Stimulated activated CD4-positive, alpha-beta T cell treated with anti-CD3 and anti-CD28 coated beads, Interleukin-15, amount 100 ng/mL, for 24 hours (primary cell): Measurements from ENCODE around the gene CACNA2D3.
"Not testable (repeated sequence)": the region's sequence is repeated elsewhere in the genome, so short reads cannot be mapped to it uniquely, and the experiment has no call there.

ENCODE experiments used
- DNase-seq: peaks from one replicate; pipeline ENCODE4 v3.0.0-alpha.2; 2020

The CACNA2D3 gene

DNA sequence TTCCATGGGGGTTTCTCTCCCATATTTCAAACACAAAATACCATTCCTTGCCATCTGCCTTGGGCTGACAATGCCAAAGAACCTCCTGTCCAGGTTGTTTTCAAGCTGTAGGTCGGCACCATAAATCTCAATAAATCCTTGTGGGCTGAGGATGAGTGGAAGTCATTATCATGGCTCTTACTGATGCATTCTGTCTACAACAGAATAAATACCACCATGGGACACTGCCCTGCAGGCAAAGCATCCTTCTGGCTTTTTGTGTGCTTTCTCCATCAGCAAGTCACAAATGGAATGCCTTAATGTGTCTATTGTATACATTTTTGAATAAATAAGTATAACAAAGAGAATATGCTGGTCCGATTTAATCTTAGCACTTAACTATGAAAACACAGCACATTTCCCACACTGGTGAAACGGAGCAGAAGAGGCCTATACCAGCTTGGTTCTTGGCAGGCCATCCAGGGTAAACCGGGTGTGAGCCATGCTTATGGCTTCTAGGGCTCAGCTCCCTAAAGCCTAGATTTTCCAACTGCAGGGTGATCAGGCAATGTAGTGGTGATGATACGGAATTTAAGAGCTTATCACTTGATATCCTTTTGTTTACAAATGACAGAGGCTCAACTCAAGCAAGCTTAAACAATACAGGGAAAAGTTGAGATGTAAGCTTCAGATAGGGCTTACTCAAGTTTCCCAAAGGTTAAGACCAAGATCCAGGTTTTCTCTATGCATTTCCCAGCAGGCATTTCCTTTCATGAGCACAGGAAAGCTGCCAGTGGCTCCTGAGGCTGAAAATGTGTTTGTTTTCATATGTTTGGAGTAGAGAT is 938.8 kb downstream of the CACNA2D3 start:
- DNase-seq: no peak

DNA sequence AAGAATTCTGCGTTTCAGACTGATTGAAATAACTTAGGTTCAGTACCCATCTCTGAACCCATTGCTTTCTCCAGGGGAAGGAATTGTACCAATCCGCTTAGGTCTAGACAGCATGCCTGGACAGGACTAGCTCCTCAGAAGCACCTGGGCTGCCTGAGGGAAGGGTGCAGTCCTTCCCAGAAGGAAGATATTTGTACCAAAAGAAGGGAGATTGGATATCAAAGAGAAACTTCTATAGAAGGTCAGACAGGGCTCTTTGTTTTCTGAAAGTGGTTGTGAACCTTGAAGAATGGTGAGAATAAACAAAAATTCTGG is 939.3 kb downstream of the CACNA2D3 start:
- no peak for DNase-seq

DNA sequence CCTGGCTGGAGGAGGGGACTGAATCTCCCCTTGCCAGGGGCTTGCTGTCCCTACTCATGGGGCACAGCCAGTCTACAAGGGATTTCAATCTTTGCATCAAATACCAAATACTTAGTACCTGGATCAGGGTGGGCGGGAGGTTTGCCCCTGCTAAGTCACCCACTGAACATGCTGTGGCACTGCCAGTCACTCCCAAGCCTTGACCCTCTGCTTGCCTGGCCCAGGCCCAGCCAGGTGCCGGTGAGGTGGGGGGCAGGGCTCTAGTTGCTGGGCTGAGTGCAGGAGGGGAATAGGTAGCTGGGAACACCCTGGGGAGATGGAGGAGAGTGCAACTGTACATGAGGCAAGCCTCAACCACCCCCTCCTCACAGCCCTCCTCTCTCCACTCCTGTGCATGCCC is 941.8 kb downstream of the CACNA2D3 start:
- no peak for DNase-seq

DNA sequence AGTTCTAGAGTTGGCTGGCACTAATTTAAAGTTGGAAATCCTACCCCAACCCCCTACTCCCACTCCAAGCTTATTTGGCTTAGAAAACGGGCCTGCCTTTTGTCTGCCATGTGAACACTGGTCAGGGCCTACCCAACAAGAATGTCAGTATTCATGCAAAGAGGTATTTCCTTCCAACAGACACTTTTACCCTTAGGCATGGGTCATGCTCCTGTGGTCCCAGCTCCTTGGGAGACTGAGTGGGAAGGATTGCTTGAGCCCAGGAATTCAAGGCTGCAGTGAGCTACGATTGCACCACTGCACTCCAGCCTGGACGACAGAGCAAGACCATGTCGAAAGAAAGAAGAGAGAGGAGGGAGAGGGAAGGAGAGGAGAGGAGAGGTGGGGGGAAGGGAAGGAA is 943.0 kb downstream of the CACNA2D3 start:
- no peak for DNase-seq

DNA sequence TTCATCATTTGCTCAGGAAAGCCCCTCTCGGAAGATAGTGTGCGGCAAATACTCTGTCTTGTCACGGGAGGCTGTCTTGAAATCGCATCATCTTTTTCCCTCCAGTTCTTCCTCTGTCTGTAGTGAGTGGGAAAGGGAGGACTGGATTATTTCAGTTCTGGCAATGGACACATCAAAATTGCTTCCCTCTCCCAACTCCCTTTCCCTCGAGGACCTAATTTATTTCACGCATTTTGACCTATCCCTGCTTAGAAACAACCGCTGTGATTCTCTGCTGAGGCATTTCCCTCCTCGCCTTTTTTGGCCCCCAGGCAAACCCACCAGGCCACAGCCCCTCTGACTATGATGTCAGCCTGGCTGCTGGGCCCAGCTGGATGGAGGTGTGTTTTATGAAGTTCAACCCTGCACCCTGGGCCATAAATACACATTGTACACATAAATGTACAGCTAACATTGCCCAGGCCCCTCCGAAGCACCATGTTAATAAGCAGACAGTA is 944.2 kb downstream of the CACNA2D3 start:
- DNase-seq: no peak

DNA sequence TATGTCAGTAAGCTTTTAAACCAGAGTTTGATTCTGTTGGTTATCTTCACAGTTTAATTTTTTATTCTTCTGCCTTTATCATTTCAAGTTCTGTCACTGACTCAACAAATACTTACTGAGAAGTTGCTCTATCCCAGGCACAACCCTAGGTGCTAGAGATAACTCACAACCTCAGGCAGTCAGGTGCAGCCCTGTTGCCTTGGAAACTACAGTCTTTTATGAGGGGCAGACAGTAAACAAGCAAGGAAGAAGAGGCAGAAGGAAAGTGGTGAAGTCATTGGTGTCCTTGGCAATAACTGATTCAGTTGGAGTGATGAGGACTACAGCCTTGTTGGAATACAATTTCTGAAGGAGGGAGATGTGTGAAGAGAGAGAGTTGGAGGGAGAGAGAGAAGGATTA is 947.6 kb downstream of the CACNA2D3 start:
- DNase-seq: no peak

DNA sequence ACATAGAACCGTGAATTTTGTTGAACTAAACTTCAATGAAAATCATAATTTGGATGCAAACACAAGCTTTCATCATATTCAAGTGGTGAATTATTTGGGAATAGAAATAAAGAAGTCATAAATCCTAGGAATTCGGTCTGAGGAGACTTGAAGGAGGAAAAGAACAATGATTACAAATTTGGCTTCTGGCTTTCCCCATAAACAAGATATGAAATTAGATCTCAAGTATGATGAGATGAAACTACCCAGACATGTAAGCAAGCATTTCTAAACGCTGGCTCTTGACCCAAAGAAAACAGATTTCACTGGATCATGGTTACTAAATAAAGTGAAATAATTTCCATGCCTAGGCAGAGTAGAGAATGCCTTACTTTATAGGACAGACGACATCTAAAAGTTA is 952.4 kb downstream of the CACNA2D3 start:
- no peak for DNase-seq

DNA sequence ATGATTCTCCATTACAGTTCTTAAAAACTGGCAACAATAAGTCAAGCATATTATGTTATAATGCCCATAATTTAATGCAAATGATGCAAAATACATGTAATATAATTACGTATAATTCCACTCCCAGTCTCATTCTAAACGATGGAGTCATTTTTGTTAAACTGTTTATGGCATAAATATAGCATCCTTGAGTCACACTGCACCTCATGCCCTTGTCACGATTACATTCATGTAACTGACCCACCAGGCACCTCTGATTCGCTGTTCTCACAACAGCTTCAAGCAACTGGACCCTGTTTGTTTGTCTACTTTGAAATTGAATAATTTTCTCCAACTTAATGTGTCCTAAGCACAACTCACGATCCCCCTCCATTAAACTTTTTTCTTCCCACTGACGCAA is 953.5 kb downstream of the CACNA2D3 start:
- DNase-seq: no peak

DNA sequence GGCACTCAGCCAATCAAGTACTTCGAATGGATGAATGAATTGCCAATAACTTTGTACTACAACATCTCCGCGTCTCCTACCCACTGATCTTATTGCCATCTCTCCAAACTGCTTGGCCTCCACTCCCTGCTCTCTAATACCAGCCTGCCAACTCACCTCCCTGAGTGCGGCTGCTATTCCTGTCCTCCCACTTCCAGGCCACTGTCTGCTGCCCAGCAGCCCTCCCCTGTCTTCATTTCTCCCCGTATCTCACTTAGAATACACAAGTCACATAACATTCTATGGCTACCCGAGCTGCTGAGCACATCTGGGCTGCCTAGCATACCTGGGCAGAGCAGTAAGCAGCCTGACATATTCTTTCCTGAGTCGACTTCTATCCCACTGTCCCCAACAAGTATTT is 955.4 kb downstream of the CACNA2D3 start:
- no peak for DNase-seq

DNA sequence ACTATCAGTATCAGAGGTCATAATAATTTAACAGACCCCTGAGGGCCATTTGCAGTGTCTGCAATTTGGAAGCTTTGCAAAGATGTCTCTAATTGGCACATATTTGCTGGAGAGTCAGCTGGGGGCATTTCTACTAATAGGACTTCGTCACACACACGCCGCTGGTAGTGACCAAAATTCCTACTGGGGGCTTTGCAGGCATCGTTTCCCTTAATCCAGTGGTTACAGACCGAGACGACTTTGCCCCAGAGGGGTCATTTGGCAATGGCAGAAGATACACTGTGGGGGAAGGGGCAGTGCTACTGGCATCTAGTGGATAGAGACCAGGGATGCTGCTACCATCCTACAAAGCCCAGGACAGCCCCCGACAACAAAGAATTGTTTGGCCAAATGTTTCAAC is 956.5 kb downstream of the CACNA2D3 start:
- no peak for DNase-seq

DNA sequence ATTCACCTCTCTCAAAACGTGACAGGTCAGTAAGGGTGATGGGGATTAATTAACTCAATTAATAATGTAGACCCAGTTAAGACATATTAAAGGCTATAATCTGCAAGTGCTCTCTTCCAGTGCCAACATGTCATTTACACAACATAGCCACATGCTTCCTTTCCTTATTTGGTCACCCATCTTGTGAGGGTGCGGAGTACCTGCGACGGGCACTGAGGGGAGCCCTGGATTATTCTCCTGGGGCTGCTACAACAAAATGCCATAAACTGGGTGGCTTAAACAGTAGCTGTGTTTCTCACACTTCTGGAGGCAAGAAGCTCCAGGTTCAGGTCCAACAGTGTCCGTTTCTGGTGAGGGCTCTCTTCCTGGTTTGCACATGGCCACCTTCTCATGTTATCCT is 962.9 kb downstream of the CACNA2D3 start:
- DNase-seq: no peak

DNA sequence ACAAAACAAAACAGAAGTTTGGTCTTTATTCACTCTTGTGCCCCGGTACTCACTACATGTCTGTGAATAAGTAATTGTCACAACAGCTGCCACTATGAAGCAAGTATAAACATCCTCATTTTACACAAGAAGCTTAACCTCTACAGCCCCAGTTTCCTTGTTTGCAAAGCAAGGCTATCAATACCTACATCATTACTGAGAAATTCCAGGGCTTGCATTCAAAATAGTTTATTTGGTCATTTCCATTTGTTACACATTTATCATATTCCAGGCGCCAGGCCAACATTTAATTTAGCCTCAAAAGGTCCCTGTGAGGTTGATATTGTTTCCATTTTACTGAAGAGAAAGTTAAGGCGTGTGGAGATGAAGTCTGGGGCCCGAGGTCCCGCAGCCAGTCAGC is 966.9 kb downstream of the CACNA2D3 start:
- no peak for DNase-seq

DNA sequence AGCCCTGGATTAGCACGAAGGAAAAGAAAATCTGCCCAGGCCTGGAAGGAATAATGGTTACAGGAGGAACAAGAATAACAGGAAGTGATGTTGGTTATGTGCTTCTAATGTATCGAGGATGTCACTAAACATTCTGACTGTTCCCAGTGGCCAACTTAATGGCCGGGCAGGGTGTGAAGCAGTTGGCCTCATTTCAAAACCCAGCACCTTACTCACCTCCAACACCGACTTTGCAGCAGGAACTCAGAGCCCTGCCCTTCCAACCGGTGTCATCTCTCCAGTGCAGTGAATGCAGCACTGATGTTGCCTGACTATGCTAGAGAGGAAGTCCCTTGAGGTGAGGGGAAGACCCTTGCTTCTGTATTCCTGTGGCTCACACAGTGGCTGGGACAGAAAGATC is 967.9 kb downstream of the CACNA2D3 start:
- DNase-seq: no peak

DNA sequence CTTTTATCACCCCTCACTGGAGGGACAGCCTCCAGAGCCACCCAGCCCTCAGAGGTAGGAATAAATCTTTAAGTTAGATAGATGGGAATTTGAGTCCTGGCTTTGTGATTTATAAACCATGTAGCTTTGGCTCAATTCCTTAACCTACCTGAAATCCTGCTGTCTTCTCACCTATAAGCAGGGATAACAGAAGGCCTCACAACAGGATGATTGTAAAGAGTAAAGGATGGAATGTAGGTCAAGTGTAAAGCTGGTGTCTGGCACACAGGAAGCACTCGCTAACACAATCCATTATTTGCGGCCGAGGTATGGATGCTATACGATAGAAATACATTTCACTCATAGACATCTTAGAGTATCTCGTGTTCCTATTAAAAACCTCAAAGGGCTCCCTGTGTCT is 968.4 kb downstream of the CACNA2D3 start:
- DNase-seq: no peak

DNA sequence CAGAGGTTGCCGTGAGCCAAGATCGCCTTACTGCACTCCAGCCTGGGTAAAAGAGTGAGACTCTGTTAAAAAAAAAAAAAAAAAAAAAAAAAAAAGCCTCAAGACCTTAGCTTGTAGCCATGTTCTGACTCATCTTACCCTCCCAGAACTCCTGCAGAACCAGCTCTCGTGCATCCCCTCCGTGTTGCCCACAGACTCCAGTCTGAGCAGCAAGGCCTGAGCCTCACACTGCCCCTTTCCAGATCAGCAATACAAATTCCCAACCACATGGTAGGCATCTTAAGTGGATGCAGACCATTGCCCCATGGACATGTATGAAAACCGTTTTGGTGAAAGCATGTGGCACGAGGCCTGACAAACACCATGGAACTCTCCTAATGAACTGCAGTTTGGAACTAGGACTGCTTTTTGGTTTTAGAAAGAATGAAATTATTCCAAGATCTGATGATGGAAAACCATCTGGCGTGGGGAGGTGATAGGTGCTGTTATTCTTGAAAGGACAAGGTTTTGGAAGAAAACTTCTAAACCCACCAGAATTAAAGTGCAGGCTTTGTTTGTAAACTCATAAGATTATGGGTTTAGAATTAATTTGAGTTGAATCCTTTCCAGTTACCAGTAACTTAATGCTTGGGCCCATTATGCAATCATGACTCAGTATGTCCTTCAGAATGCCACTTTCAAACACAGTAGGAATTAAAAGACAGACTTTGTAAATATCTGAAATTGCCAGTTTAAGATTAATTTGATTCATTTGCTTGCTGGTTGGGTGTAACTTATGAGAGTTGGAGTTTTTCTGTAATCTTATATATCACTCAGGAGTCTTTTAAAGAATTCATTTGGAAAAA is 969.3 kb downstream of the CACNA2D3 start:
- DNase-seq: no peak

DNA sequence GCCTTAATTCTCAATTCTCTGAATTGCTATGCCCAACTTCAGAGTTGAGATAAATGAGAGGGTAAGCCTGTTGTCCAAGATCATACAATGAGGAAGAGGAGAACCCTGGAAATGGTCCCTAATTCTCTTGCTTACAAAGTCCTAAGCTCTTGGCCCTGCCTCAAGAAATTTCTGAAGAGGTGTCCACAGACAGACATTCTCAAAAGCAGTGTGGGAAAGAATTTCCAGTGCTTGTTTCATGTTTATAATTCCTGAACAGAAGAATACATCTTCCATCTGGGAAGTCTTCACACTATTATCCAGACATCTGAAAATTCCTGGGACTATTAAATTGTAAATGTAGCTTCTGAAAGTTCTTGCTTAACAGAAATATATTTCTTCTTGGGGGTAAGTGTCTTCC is 972.3 kb downstream of the CACNA2D3 start:
- DNase-seq: no peak

DNA sequence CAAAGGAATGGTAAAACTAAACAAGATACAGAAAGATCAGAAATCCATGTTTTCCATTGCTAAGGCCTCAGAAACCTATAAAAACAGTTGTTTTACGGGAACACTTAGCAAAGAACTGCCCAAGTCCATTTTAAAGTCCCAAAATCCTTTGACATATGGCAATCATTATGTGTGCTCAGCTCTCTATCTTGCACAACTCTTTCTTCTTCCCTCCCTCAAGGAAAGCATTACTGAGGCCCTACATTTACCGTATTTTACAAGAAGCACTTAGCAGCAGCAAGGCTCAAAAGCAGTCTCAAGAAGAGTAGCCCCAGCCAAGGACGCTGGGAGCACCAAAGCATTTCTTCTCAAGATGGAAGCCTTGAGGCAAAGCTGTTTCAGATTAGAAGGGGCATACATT is 975.1 kb downstream of the CACNA2D3 start:
- no peak for DNase-seq

DNA sequence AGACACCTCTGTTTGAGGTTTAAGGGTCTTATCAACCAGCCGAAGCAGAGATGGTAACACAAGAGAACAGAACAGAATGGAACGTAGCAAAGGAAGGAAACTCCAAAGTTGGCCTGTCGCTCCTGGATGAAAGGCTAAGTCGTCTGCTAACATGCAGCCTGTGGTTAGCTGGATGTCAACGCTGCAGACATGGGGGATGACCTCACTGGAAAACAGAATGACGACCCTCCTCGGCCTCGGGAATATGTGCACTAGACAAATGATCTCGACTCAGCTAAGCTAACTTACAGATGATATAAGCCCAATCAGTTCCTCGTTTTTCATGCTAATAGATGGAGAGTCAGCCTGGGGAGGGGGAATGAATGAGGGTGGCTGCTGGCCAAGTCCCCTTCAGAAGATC is 983.3 kb downstream of the CACNA2D3 start:
- no peak for DNase-seq

DNA sequence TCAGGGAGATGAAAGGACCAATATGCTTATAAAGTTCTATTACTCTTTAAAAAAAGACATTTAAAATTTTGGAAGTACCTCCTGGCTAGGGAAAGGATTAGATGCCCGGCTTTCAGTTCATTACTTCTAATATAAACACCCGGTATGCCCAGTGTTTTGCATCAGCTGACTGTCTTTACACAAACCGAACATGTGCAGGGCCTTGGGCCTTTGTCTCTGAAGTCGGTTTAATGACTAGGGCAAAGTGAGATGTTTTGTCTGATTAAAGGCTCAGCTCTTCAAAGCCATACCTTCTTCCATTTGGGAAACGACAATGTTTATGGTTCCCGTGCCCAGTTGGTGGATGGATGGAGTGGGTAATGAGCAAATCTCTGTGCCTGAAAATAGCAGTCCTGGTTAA is 984.8 kb downstream of the CACNA2D3 start:
- DNase-seq: no peak

DNA sequence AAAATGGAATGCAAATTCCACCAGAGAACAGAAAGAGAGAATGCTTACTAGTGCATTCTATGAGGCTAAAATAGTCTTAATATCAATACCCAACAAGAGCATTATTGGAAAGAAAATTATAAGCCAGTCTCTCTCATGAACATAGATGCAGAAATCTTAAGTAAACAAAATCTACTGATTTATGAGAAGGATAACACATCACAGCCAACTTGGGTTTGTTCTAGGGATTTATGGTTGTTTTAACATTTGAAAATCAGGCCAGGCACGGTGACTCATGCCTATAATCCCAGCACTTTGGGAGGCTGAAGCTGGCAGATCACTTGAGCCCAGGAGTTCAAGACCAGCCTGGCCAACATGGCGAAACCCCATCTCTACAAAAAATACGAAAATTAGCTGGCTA is 989.6 kb downstream of the CACNA2D3 start:
- DNase-seq: not testable (repeated sequence)

DNA sequence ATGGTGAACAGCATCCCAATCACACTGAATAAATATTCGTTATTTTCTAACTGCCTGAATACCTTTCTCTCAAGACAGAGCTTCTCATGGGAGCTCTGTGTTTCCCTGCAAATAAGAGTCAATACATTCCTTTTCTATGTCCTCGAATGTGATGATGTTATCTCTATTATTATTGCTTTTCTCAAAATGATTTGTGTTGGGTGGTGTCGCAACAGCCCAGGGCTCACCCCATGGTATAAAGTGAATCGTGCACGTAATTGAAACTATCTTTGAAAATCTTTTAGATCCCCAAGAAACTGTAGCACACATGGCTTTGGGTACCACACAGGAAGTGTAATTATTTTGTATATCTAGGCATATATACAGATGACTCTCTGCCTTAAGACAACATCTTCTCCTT is 996.1 kb downstream of the CACNA2D3 start:
- no peak for DNase-seq

DNA sequence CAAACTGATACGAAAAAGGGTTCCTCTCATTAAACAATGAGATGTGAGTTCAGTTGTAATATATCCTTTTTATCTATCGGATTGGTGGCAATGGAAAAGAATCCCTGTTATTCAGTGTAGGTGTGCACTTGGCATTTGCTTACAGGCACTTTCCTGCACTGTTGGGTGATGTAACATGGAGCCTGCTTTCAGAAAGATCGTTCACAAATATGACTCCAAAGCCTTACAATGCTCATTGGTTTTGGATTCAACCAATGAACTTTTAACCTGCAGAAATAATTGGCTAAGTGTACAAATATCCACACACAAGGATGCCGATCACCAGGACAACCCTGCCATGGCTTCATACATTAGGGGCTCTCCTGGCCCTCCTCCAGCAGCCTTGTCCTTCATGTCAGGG is 996.9 kb downstream of the CACNA2D3 start:
- DNase-seq: no peak

DNA sequence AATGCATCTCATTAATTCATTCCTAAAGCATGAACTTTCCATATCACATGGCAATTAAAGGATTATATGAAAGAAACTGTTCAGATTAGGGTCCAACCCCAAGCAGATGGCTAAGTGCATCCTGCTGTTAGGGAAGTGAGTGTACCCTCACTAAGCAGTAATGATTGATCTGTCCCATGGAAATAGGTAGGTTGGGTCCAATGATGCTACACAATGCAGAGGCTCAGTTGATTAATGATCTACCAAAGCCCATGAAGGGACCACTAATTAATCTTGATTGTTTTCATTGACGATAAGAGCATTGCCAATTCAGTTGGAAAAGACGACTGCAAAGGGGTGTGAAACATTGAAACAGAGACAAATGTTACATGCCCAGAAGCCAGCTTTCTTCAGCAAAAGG is 1000.0 kb downstream of the CACNA2D3 start:
- DNase-seq: no peak
